Measurements from ENCODE around the gene TEKTIP1. TPM values are rescaled to one million over a fixed set of nuclear protein-coding genes. Genes with fewer than 3 reads are reported as not detected.

The TEKTIP1 gene
- polyA plus RNA-seq, 3 donors, result 0.13 to 0.84 TPM; not detected in 1

DNA sequence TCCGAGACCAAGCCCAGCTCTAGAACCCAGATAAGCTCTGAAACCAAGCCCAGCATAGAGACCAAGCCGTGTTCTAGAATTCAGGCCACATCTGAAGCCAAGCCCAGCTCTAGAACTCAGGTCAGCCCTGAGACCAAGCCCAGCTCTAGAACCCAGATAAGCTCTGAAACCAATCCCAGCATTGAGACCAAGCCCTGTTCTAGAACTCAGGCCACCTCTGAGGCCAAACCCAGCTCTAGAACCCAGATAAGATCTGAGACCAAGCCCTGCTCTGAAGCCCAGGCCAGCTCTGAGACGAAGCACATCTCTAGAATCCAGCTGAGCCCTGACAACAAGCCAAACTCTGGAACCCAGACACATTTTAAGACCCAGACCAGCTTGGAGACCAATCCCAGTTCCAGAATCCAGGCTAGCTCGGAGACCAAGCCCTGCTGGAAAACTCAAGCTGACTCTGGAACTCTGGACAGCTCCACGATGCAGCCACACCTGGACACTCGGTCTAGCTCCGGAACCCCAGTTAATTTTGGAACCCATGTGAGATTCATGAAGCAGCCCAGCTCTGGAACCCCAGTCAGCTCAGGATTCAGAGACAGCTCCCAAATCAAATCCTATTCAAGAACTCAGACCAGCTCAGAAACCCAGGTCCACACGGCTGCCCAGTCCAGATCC lies 52.2 kb downstream of the TEKTIP1 start:
- 94 to 95% (median 94%) methylated on average over 8 of the region's 8 CpGs for WGBS, 3 donors
- no peak overlapping the region for H3K27ac ChIP-seq (ENCODE audit: low read depth, low read length)

GRCh38 chr19:3591876-3592613 lies 53.1 kb downstream of the TEKTIP1 start:
- 64 to 87% (median 80%) methylated on average over 9 of the region's 9 CpGs for WGBS, 3 donors
- no peak overlapping the region for H3K27ac ChIP-seq (ENCODE audit: low read depth, low read length)

DNA sequence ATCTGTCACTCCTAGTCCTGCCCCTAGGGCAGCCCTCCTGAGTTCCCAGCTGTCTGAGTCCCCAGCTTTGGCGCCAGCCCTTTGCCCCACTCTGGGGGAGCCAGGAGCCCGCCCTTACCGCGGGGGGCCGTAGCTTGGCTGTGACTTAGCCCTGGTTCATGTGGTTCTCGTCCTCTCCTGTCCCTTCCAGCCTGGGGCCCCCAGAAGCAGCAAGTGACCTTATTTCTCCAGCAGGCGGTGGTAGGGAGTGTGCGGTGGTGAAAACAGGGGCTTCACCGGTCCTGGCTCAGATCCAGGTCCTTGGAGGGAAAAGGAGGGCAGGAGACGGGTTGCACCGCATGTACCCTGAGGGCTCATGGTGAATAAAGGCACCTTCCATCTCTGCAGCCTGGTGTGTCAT lies 54.2 kb downstream of the TEKTIP1 start:
- no peak overlapping the region for H3K27ac ChIP-seq (ENCODE audit: low read depth, low read length)
- 32 to 48% (median 44%) methylated on average over 10 to 11 of the region's 11 CpGs for WGBS, 3 donors

Other genes with a start within 250 kb of the TEKTIP1 start
- 10 to 100 TPM; 57.8 to 87.3 (median 81.7) TPM for gene NFIC, start 172.6 kb upstream of the TEKTIP1 start, polyA plus RNA-seq
- gene SMIM24, start 58.6 kb upstream of the TEKTIP1 start, polyA plus RNA-seq, result 10 to 100 TPM in 1 of 3 donors, 1 to 10 TPM in 2; 1.2 to 18.6 (median 1.9) TPM
- gene SMIM44, start 55.7 kb upstream of the TEKTIP1 start, polyA plus RNA-seq, result not detected
- 10 to 100 TPM in 2 of 3 donors, 1 to 10 TPM in 1; 7.8 to 16.3 (median 11.6) TPM for gene DOHH, start 38.5 kb upstream of the TEKTIP1 start, polyA plus RNA-seq
- 10 to 100 TPM; 13.3 to 15.6 (median 14.4) TPM for gene FZR1, start 32.9 kb upstream of the TEKTIP1 start, polyA plus RNA-seq
- 10 to 100 TPM; 26.3 to 32.9 (median 31.8) TPM for gene MFSD12, start 18.4 kb downstream of the TEKTIP1 start, polyA plus RNA-seq
- gene HMG20B, start 33.8 kb downstream of the TEKTIP1 start, polyA plus RNA-seq, result 10 to 100 TPM; 38.6 to 73.8 (median 65.1) TPM
- 1 to 10 TPM in 2 of 3 donors, under 1 TPM in 1; 0.33 to 1.7 (median 1.5) TPM for gene GIPC3, start 46.3 kb downstream of the TEKTIP1 start, polyA plus RNA-seq
- gene TBXA2R, start 67.7 kb downstream of the TEKTIP1 start, polyA plus RNA-seq, result 1 to 10 TPM in 2 of 3 donors, under 1 TPM in 1; 0.56 to 3.7 (median 3.6) TPM
- gene CACTIN, start 87.6 kb downstream of the TEKTIP1 start, polyA plus RNA-seq, result 10 to 100 TPM; 11.6 to 16.5 (median 12.1) TPM
- 10 to 100 TPM in 2 of 3 donors, 1 to 10 TPM in 1; 8.7 to 18.7 (median 18.0) TPM for gene PIP5K1C, start 161.3 kb downstream of the TEKTIP1 start, polyA plus RNA-seq
- 1 to 10 TPM in 2 of 3 donors, under 1 TPM in 1; 0.45 to 7.4 (median 4.2) TPM for gene TJP3, start 169.2 kb downstream of the TEKTIP1 start, polyA plus RNA-seq
- gene APBA3, start 222.5 kb downstream of the TEKTIP1 start, polyA plus RNA-seq, result 10 to 100 TPM in 2 of 3 donors, 1 to 10 TPM in 1; 9.1 to 14.7 (median 10.3) TPM
- 100 to 1,000 TPM in 2 of 3 donors, 10 to 100 TPM in 1; 89.4 to 128 (median 114) TPM for gene MRPL54, start 223.5 kb downstream of the TEKTIP1 start, polyA plus RNA-seq
- gene RAX2, start 233.1 kb downstream of the TEKTIP1 start, polyA plus RNA-seq, result not detected
- gene MATK, start 247.2 kb downstream of the TEKTIP1 start, polyA plus RNA-seq, result 1 to 10 TPM in 2 of 3 donors, under 1 TPM in 1; 1.00 to 2.6 (median 2.0) TPM